ENCODE data around the gene OR5T1. TPM values are rescaled to one million over a fixed set of nuclear protein-coding genes. Genes with fewer than 3 reads are reported as not detected.

Gene OR5T1
- total RNA-seq (ENCODE audit: unreplicated experiment): not detected
- long read RNA-seq: 0 reads

GRCh38 chr11:56273854-56274253, at the start of gene OR5T1:
TSS of gene OR5T1 (plus strand) at chr11:56274154. CDS start at chr11:56275639, 1,485 bp downstream.
- no peak for DNase-seq (ENCODE audit: low spot score)
- no peak within 1 kb of the TSS for H3K4me3 Mint-ChIP-seq (ENCODE audit: unreplicated experiment)
- no peaks in the 10 kb centered on the region for H3K9me3 Mint-ChIP-seq (ENCODE audit: unreplicated experiment)
- H3K27ac Mint-ChIP-seq (ENCODE audit: unreplicated experiment): no peak within 1 kb of the TSS
- no peaks in the 10 kb centered on the region for H3K36me3 Mint-ChIP-seq (ENCODE audit: low read depth, unreplicated experiment)
- H3K27me3 Mint-ChIP-seq (ENCODE audit: unreplicated experiment): no peaks in the 10 kb centered on the region
- H3K4me1 Mint-ChIP-seq (ENCODE audit: unreplicated experiment): no peaks in the 10 kb centered on the region
- TF ChIP-seq CTCF (IDR thresholded peaks at IDR 0.05; ENCODE audit: unreplicated experiment): no peak

DNA sequence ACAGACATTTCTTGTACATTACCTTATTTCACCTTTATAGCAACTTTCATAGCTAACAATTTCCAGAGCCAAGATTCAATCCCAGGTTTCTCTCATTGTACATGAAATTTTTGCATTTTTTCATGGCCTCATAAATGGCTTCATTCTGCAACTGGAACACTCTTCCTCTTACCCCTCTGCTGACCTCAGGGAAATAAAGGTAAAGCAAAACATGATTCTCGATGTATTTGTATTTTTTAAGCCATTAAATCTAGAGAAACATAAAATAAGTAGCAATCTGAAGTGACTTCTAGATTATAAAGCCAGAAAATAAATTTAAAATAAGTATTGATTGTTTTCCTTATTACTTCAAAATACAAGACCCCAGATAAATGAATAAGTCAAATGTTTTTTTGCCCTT, 39.8 kb upstream of the OR5T1 start, which contains the start of gene OR5T2:
TSS of gene OR5T2 (minus strand) at position 101 of the 400 bp plus-strand sequence. CDS start 1,193 bp downstream, outside the sequence.
- no peak within 1 kb of the TSS for H3K27ac Mint-ChIP-seq (ENCODE audit: unreplicated experiment)
- TF ChIP-seq CTCF (IDR thresholded peaks at IDR 0.05; ENCODE audit: unreplicated experiment): no peak
- DNase-seq (ENCODE audit: low spot score): no peak
- H3K36me3 Mint-ChIP-seq (ENCODE audit: low read depth, unreplicated experiment): no peaks in the 10 kb centered on the region
- H3K9me3 Mint-ChIP-seq (ENCODE audit: unreplicated experiment): no peaks in the 10 kb centered on the region
- H3K4me1 Mint-ChIP-seq (ENCODE audit: unreplicated experiment): no peaks in the 10 kb centered on the region
- H3K27me3 Mint-ChIP-seq (ENCODE audit: unreplicated experiment): no peaks in the 10 kb centered on the region
- H3K4me3 Mint-ChIP-seq (ENCODE audit: unreplicated experiment): no peak within 1 kb of the TSS

GRCh38 chr11:56251954-56252353, 22.0 kb upstream of the OR5T1 start, which contains the start of gene OR5T3:
TSS of gene OR5T3 (plus strand) at chr11:56252254. CDS start at chr11:56252254, 0 bp downstream.
- Mint-ChIP-seq H3K4me1 (ENCODE audit: unreplicated experiment) (no peaks in the 10 kb centered on the region), H3K27me3 (ENCODE audit: unreplicated experiment) (no peaks in the 10 kb centered on the region), H3K27ac (ENCODE audit: unreplicated experiment) (no peak within 1 kb of the TSS), H3K9me3 (ENCODE audit: unreplicated experiment) (no peaks in the 10 kb centered on the region), H3K4me3 (ENCODE audit: unreplicated experiment) (no peak within 1 kb of the TSS), H3K36me3 (ENCODE audit: low read depth, unreplicated experiment) (no peaks in the 10 kb centered on the region)
- no peak for TF ChIP-seq CTCF (IDR thresholded peaks at IDR 0.05; ENCODE audit: unreplicated experiment)
- DNase-seq (ENCODE audit: low spot score): no peak

DNA sequence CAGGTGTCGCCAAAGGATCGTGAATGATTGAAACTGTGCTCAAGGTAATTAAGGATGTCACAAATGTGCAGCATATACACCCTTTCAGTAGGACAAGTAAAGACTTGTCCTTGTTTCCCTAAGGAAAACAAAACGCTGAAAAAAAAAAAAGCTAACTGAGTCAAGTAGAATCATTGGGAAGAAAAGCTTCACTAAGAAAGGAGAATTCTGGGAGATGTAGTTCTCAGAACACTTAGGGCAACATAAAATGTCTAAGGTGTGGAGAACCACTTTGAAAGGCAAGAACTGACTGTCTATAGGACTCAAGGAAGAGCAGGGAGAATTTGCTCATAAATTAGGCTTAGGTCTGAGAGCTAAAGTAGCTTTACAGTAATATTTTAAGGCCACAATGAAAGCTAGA, 2.9 kb upstream of the OR5T1 start:
- no peak overlapping the region for H3K4me3 Mint-ChIP-seq (ENCODE audit: unreplicated experiment)
- no peak for DNase-seq (ENCODE audit: low spot score)
- no peak for TF ChIP-seq CTCF (IDR thresholded peaks at IDR 0.05; ENCODE audit: unreplicated experiment)
- no peaks in the 10 kb centered on the region for H3K27me3 Mint-ChIP-seq (ENCODE audit: unreplicated experiment)
- no peaks in the 10 kb centered on the region for H3K36me3 Mint-ChIP-seq (ENCODE audit: low read depth, unreplicated experiment)
- H3K4me1 Mint-ChIP-seq (ENCODE audit: unreplicated experiment): no peaks in the 10 kb centered on the region
- no peak overlapping the region for H3K27ac Mint-ChIP-seq (ENCODE audit: unreplicated experiment)
- H3K9me3 Mint-ChIP-seq (ENCODE audit: unreplicated experiment): no peaks in the 10 kb centered on the region

DNA sequence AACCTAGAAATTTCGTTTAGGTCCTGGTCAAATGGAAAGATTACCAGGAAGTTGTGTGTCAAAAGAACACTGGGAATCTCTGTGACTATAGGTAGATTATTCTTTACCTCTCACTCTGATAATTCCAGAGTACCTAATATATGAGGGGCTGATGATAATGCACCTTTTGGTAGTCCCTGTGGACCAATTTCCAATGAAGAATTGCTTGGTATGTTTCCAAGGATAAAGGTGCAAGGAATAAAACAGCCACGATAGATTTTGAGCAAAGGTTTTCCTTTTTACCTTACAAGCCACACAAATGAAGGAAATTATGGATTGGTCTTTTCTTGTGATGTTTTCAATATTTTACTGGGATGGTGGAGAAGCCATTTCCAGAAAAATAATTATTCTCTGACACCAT, 18.2 kb downstream of the OR5T1 start, which contains the start of gene OR8H1:
TSS of gene OR8H1 (minus strand) at position 101 of the 400 bp plus-strand sequence. CDS start 1,192 bp downstream, outside the sequence.
- no peaks in the 10 kb centered on the region for H3K27me3 Mint-ChIP-seq (ENCODE audit: unreplicated experiment)
- no peak for TF ChIP-seq CTCF (IDR thresholded peaks at IDR 0.05; ENCODE audit: unreplicated experiment)
- H3K4me1 Mint-ChIP-seq (ENCODE audit: unreplicated experiment): no peaks in the 10 kb centered on the region
- no peaks in the 10 kb centered on the region for H3K36me3 Mint-ChIP-seq (ENCODE audit: low read depth, unreplicated experiment)
- H3K4me3 Mint-ChIP-seq (ENCODE audit: unreplicated experiment): no peak within 1 kb of the TSS
- H3K9me3 Mint-ChIP-seq (ENCODE audit: unreplicated experiment): no peaks in the 10 kb centered on the region
- no peak within 1 kb of the TSS for H3K27ac Mint-ChIP-seq (ENCODE audit: unreplicated experiment)
- no peak for DNase-seq (ENCODE audit: low spot score)
